Neural cell (in vitro differentiated cells): ENCODE data around the gene CDT1. TPM values are rescaled to one million over a fixed set of nuclear protein-coding genes. Genes with fewer than 3 reads are reported as not detected.

Experiments
- H2AFZ ChIP-seq: fragments of 200-600, 300-800 bp; sonication (generic), shearing (Covaris generic); 2 replicates; pipeline ENCODE4 v1.6.0; 2014; ENCODE audit warnings: low read depth, mild to moderate bottlenecking, antibody characterized with exemption, low read length, moderate library complexity
- H3F3A ChIP-seq: fragments of 200-600 bp; shearing (Covaris generic); 2 replicates; pipeline ENCODE4 v1.6.1; 2016; ENCODE audit warnings: mild to moderate bottlenecking, moderate library complexity, mixed read lengths, antibody characterized with exemption, low read length; ENCODE audit not compliant: insufficient read depth, poor library complexity, severe bottlenecking
- H3K27ac ChIP-seq: fragments of 200-600, 300-800 bp; sonication (generic), shearing (Covaris generic); 2 replicates; pipeline ENCODE4 v1.5.1; 2014; ENCODE audit warnings: mild to moderate bottlenecking, low read length, moderate library complexity
- H3K27me3 ChIP-seq: fragments of 300-800, 200-600 bp; sonication (generic), shearing (Covaris generic); 2 replicates; pipeline ENCODE4 v1.6.0; 2014; ENCODE audit warnings: mild to moderate bottlenecking, low read depth, low read length, moderate library complexity; ENCODE audit not compliant: insufficient read depth
- H3K36me3 ChIP-seq: fragments of 300-800, 200-600 bp; sonication (generic), shearing (Covaris generic); 2 replicates; pipeline ENCODE4 v1.5.1; 2014; ENCODE audit warnings: mild to moderate bottlenecking, antibody characterized with exemption, low read length, moderate library complexity; ENCODE audit not compliant: insufficient read depth
- H3K4me2 ChIP-seq: fragments of 300-800, 200-600 bp; sonication (generic), shearing (Covaris generic); 2 replicates; pipeline ENCODE4 v1.6.0; 2014; ENCODE audit warnings: mild to moderate bottlenecking, low read length
- H3K4me3 ChIP-seq: fragments of 300-800, 200-600 bp; sonication (generic), shearing (Covaris generic); 2 replicates; pipeline ENCODE4 v1.5.1; 2014; ENCODE audit warnings: mild to moderate bottlenecking, low read length, moderate library complexity
- H3K79me2 ChIP-seq: fragments of 200-600 bp; shearing (Covaris generic); replicated peaks from 2 replicates; pipeline ENCODE4 v1.6.0; 2014; ENCODE audit warnings: mild to moderate bottlenecking, low read length, moderate library complexity; ENCODE audit not compliant: insufficient read depth
- H3K9ac ChIP-seq: fragments of 300-800, 200-600 bp; sonication (generic), shearing (Covaris generic); 2 replicates; pipeline ENCODE4 v1.6.1; 2016; ENCODE audit warnings: mild to moderate bottlenecking, low read length, mixed read lengths
- H3K9me2 ChIP-seq: fragments of 200-600 bp; shearing (Covaris generic); 2 replicates; pipeline ENCODE4 v1.6.1; 2016; ENCODE audit warnings: mild to moderate bottlenecking, low read length, mixed read lengths; ENCODE audit not compliant: insufficient read depth
- H3K9me3 ChIP-seq: fragments of 200-600, 300-800 bp; sonication (generic), shearing (Covaris generic); 2 replicates; pipeline ENCODE4 v1.6.1; 2016; ENCODE audit warnings: mild to moderate bottlenecking, mixed run types, low read length, moderate library complexity, mixed read lengths
- H4K20me1 ChIP-seq: fragments of 200-600 bp; shearing (Covaris generic); 2 replicates; pipeline ENCODE4 v1.6.1; 2016; ENCODE audit warnings: mild to moderate bottlenecking, mixed run types; ENCODE audit not compliant: insufficient read depth
- CTCF ChIP-seq: fragments of 450-650 bp; IDR thresholded peaks from 2 replicates; pipeline ENCODE4 v1.5.1; 2014; ENCODE audit warnings: antibody characterized with exemption, mild to moderate bottlenecking, moderate library complexity; ENCODE audit not compliant: poor library complexity, severe bottlenecking
- EP300 ChIP-seq: fragments of 450-650 bp; conservative IDR thresholded peaks from 2 replicates; pipeline ENCODE4 v1.6.1; 2014; ENCODE audit warnings: antibody characterized with exemption, mild to moderate bottlenecking, moderate library complexity; ENCODE audit not compliant: poor library complexity, severe bottlenecking
- EZH2 ChIP-seq: fragments of 200-600, 300-800 bp; shearing (Covaris generic), sonication (generic); IDR thresholded peaks from 2 replicates; pipeline ENCODE4 v1.6.1; 2014; ENCODE audit warnings: antibody characterized with exemption, low read length, borderline replicate concordance, mild to moderate bottlenecking; ENCODE audit not compliant: insufficient read depth, poor library complexity, severe bottlenecking
- MXI1 ChIP-seq: fragments of 450-650 bp; conservative IDR thresholded peaks from 2 replicates; pipeline ENCODE4 v1.6.1; 2014; ENCODE audit warnings: antibody characterized with exemption, mild to moderate bottlenecking; ENCODE audit not compliant: poor library complexity, severe bottlenecking
- POLR2AphosphoS5 ChIP-seq: IDR thresholded peaks from 2 replicates; pipeline ENCODE4 v1.6.1; 2012
- RAD21 ChIP-seq: fragments of 450-650 bp; conservative IDR thresholded peaks from 2 replicates; pipeline ENCODE4 v1.6.1; 2014; ENCODE audit warnings: antibody characterized with exemption, mild to moderate bottlenecking, moderate library complexity
- SMC3 ChIP-seq: fragments of 450-650 bp; conservative IDR thresholded peaks from 2 replicates; pipeline ENCODE4 v1.6.1; 2014; ENCODE audit warnings: antibody characterized with exemption, mild to moderate bottlenecking, moderate library complexity; ENCODE audit not compliant: poor library complexity
- TAF1 ChIP-seq: IDR thresholded peaks from 2 replicates; pipeline ENCODE4 v1.6.1; 2012; ENCODE audit warnings: low read depth
- polyA plus RNA-seq: library from polyadenylated mRNA; depleted of rRNA; stranded (reverse); fragments of >200 nt; gene quantifications from 2 replicates; pipeline ENCODE4 v1.2.3, GENCODE V29; 2014
- TF ChIP-seq, protein P1 (sequence below): IDR thresholded peaks from 2 replicates; pipeline ENCODE4 v1.6.1; 2012; ENCODE audit warnings: borderline replicate concordance

The CDT1 gene
- polyA plus RNA-seq, 1 donor from 2014 or later = 1.0 TPM

DNA sequence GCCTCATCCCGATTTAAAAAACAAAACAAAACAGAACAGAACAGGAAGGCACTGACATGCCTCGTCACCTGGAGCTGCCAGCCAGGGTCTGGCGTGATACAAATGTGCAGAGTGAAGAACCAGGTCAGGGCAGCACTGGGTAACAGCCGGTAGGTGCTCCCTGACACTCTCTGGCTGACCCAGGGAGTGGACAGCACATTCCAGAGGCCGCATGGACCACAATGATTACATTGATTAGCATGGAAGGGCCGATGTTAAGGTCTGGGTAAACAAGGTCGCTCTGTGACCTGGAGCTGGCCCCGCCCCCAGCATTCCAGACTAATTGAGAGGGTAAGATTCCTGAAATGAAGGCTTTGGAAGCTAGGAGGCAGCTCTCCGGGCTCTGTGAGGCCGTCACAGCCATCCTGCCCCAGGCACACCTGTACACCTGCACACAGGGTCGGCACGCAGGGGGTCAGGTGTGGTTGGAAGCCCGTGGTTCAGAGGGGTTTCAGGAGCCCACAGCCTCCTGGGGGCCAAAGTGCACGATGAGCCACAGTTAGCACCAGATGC is 40.0 kb upstream of the CDT1 start:
- H2AFZ ChIP-seq = no peak overlapping the region
- H3K9me3 ChIP-seq = no peaks in the 10 kb centered on the region
- no peak overlapping the region for H3K4me2 ChIP-seq
- H3K36me3 ChIP-seq = no peaks in the 10 kb centered on the region
- H3K79me2 ChIP-seq = no peaks in the 10 kb centered on the region
- TF ChIP-seq MXI1 (no peak), EZH2 (no peak), POLR2AphosphoS5 (no peak), TAF1 (no peak)
- no peak overlapping the region for H3K27ac ChIP-seq
- H3K9ac ChIP-seq = no peak overlapping the region
- H3K4me3 ChIP-seq = no peak overlapping the region
- H3F3A ChIP-seq = no peaks in the 10 kb centered on the region
- no peaks in the 10 kb centered on the region for H4K20me1 ChIP-seq
- no peaks in the 10 kb centered on the region for H3K27me3 ChIP-seq
- no peaks in the 10 kb centered on the region for H3K9me2 ChIP-seq

DNA sequence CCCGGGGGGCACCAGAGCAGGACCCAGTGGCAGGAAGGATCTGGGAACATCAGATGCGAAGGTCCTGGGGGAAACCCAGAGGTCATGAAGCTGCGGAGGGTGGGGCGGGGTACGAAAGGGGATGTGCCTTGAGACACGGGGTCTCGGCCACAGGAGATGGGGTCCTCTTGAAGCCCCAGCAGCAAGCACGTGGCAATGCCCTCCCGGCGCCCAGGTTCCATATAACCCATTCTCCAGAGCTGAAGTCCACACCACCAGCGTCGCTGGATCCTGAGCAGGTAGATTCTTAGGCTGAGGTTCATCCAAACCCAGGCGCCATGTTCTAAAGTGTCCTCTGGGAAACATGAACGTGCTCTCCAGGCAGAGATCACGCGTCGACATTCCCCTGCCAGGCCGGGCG is 39.5 kb upstream of the CDT1 start:
- H3K9ac ChIP-seq = no peak overlapping the region
- H3F3A ChIP-seq = no peaks in the 10 kb centered on the region
- no peaks in the 10 kb centered on the region for H4K20me1 ChIP-seq
- H3K9me2 ChIP-seq = no peaks in the 10 kb centered on the region
- H3K9me3 ChIP-seq = no peaks in the 10 kb centered on the region
- no peaks in the 10 kb centered on the region for H3K27me3 ChIP-seq
- H2AFZ ChIP-seq = no peak overlapping the region
- no peak overlapping the region for H3K4me3 ChIP-seq
- H3K36me3 ChIP-seq = no peaks in the 10 kb centered on the region
- no peak for TF ChIP-seq EZH2
- TF ChIP-seq RAD21 = no peak
- TF ChIP-seq MXI1 = no peak
- no peak for TF ChIP-seq TAF1
- no peak for TF ChIP-seq SMC3
- TF ChIP-seq, protein P1, sequence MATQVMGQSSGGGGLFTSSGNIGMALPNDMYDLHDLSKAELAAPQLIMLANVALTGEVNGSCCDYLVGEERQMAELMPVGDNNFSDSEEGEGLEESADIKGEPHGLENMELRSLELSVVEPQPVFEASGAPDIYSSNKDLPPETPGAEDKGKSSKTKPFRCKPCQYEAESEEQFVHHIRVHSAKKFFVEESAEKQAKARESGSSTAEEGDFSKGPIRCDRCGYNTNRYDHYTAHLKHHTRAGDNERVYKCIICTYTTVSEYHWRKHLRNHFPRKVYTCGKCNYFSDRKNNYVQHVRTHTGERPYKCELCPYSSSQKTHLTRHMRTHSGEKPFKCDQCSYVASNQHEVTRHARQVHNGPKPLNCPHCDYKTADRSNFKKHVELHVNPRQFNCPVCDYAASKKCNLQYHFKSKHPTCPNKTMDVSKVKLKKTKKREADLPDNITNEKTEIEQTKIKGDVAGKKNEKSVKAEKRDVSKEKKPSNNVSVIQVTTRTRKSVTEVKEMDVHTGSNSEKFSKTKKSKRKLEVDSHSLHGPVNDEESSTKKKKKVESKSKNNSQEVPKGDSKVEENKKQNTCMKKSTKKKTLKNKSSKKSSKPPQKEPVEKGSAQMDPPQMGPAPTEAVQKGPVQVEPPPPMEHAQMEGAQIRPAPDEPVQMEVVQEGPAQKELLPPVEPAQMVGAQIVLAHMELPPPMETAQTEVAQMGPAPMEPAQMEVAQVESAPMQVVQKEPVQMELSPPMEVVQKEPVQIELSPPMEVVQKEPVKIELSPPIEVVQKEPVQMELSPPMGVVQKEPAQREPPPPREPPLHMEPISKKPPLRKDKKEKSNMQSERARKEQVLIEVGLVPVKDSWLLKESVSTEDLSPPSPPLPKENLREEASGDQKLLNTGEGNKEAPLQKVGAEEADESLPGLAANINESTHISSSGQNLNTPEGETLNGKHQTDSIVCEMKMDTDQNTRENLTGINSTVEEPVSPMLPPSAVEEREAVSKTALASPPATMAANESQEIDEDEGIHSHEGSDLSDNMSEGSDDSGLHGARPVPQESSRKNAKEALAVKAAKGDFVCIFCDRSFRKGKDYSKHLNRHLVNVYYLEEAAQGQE = no peak
- no peak for TF ChIP-seq CTCF
- TF ChIP-seq POLR2AphosphoS5 = no peak
- no peak for TF ChIP-seq EP300
- H3K27ac ChIP-seq = no peak overlapping the region
- no peak overlapping the region for H3K4me2 ChIP-seq
- H3K79me2 ChIP-seq = no peaks in the 10 kb centered on the region
